SU-DHL-6 (cell line): Measurements from ENCODE around the gene NLRP8.
"Not testable (repeated sequence)": the region's sequence is repeated elsewhere in the genome, so short reads cannot be mapped to it uniquely, and the experiment has no call there.

ENCODE experiments used
- H2AFZ ChIP-seq: fragments of 200-600 bp; sonication (generic); 2 replicates; pipeline ENCODE4 v1.6.1; 2014; ENCODE audit warnings: low read depth, mild to moderate bottlenecking, moderate library complexity, mixed read lengths, antibody characterized with exemption, low read length; ENCODE audit not compliant: severe bottlenecking
- H3F3A ChIP-seq: fragments of 200-600 bp; shearing (Covaris generic); 2 replicates; pipeline ENCODE4 v1.6.0; 2016; ENCODE audit warnings: antibody characterized with exemption, mild to moderate bottlenecking; ENCODE audit not compliant: insufficient read depth
- H3K27ac ChIP-seq: fragments of 200-600 bp; sonication (generic); 2 replicates; pipeline ENCODE4 v1.5.1; 2016; ENCODE audit warnings: low read depth, mild to moderate bottlenecking, low read length, moderate library complexity, mixed read lengths
- H3K27me3 ChIP-seq: fragments of 200-600 bp; sonication (generic), shearing (Covaris generic); 2 replicates; pipeline ENCODE4 v1.6.0; 2014; ENCODE audit warnings: mild to moderate bottlenecking, low read length
- H3K36me3 ChIP-seq: fragments of 200-600 bp; sonication (generic); 2 replicates; pipeline ENCODE4 v1.6.1; 2014; ENCODE audit warnings: mild to moderate bottlenecking, low read length, mixed read lengths
- H3K4me2 ChIP-seq: fragments of 300-600, 200-600 bp; shearing (Covaris generic), sonication (generic); 2 replicates; pipeline ENCODE4 v1.6.0; 2014; ENCODE audit warnings: low read length, low read depth, mild to moderate bottlenecking; ENCODE audit not compliant: poor library complexity, severe bottlenecking
- H3K4me3 ChIP-seq: fragments of 200-600 bp; sonication (generic); 2 replicates; pipeline ENCODE4 v1.5.1; 2014; ENCODE audit warnings: antibody characterized with exemption, low read length, mild to moderate bottlenecking, mixed read lengths; ENCODE audit not compliant: insufficient read depth, poor library complexity, severe bottlenecking
- H3K79me2 ChIP-seq: fragments of 200-600 bp; sonication (generic); 2 replicates; pipeline ENCODE4 v1.6.1; 2014; ENCODE audit warnings: mild to moderate bottlenecking, low read length, moderate library complexity; ENCODE audit not compliant: insufficient read depth
- H3K9ac ChIP-seq: fragments of 200-600 bp; sonication (generic); 2 replicates; pipeline ENCODE4 v1.7.0; 2014; ENCODE audit warnings: mild to moderate bottlenecking, low read length
- H3K9me2 ChIP-seq: fragments of 200-600 bp; sonication (generic); replicated peaks from 2 replicates; pipeline ENCODE4 v1.6.1; 2014; ENCODE audit warnings: low read length; ENCODE audit not compliant: insufficient read depth
- H3K9me3 ChIP-seq: fragments of 200-600 bp; sonication (generic); 2 replicates; pipeline ENCODE4 v1.6.1; 2014; ENCODE audit warnings: low read length, mixed read lengths; ENCODE audit not compliant: insufficient read depth
- H4K20me1 ChIP-seq: fragments of 200-600 bp; sonication (generic); 2 replicates; pipeline ENCODE4 v1.6.1; 2014; ENCODE audit warnings: low read depth, mild to moderate bottlenecking, antibody characterized with exemption, low read length, moderate library complexity, mixed read lengths
- CTCF ChIP-seq: fragments of 200-600 bp; sonication (generic); IDR thresholded peaks from one replicate; pipeline ENCODE4 v1.5.1; 2017; ENCODE audit warnings: antibody characterized with exemption, mild to moderate bottlenecking, low read length, moderate library complexity; ENCODE audit not compliant: insufficient read depth, poor library complexity, severe bottlenecking
- EZH2phosphoT487 ChIP-seq: fragments of 200-600 bp; sonication (generic), shearing (Covaris generic); conservative IDR thresholded peaks from 2 replicates; pipeline ENCODE4 v1.6.1; 2018; ENCODE audit warnings: mild to moderate bottlenecking, antibody characterized with exemption, low read length, moderate library complexity, mixed read lengths

The NLRP8 gene

DNA sequence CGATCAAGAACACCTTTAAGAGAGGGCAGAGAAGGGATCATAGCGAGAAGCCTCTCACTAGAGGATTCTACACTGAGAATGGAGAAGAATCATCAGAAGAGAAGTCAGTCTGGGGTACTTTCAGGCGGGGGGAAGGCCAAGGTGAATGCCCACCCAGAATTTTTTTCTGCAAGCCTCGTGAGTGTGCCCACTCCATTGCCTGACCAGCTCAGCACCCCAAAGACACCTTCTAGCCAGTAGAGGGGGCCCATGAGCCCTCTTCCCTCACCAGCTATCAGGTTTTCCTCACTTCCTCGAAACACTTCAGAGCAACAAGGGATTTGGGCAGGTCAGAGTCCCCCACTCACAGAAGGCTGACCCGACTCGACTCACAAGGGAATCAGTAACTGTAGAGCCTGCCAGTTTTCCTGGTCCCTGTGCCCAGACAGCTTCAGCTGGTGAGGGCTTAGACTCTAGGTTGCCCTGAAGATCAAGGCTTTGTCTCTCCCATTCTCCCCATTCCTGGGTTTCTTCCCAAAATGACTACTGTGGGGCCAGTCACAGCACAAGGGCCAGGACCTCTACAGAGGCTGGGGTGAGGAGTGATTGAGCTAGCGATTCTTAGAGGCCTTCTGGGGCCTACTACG lies 33.9 kb upstream of the NLRP8 start:
- no peaks in the 10 kb centered on the region for H3K27me3 ChIP-seq
- no peaks in the 10 kb centered on the region for H3K79me2 ChIP-seq
- H3K36me3 ChIP-seq = no peaks in the 10 kb centered on the region
- H3K4me3 ChIP-seq = no peak overlapping the region
- no peaks in the 10 kb centered on the region for H3F3A ChIP-seq
- H3K4me2 ChIP-seq = no peak overlapping the region
- no peak overlapping the region for H3K9ac ChIP-seq
- H2AFZ ChIP-seq = no peak overlapping the region
- no peaks in the 10 kb centered on the region for H3K9me2 ChIP-seq
- H3K27ac ChIP-seq = no peak overlapping the region
- H3K9me3 ChIP-seq = no peaks in the 10 kb centered on the region; the same call in 1 of the 2 replicates
- H4K20me1 ChIP-seq = no peaks in the 10 kb centered on the region
- no peak for TF ChIP-seq EZH2phosphoT487
- TF ChIP-seq CTCF = peak; percentile 23

DNA sequence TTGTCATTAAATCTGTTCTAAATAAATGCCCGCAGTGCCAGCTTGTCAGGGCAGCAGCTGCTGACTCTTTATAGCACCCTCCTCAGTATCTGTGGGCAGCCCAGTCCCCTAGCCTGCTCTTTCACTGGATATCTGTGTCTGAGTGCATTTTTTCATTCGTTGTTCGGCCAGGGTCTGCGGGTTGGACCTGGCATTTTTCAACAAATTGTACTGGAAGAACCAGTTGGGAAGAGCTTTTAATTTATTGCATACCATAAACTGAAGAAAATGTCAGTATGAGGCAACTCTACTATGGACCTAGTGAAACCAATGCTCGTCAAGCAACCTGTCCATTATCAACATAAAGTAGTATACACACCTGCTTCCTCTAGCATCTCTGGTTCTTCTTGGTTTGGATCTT lies 24.1 kb upstream of the NLRP8 start:
- no peaks in the 10 kb centered on the region for H3F3A ChIP-seq
- H3K9ac ChIP-seq = no peak overlapping the region
- no peaks in the 10 kb centered on the region for H3K27me3 ChIP-seq
- H4K20me1 ChIP-seq = no peaks in the 10 kb centered on the region
- no peak overlapping the region for H3K27ac ChIP-seq
- H3K9me3 ChIP-seq = peaks cover 20% of the 10 kb centered on the region; the same call in 1 of the 2 replicates
- no peak overlapping the region for H3K4me3 ChIP-seq
- no peaks in the 10 kb centered on the region for H3K9me2 ChIP-seq
- no peaks in the 10 kb centered on the region for H3K79me2 ChIP-seq
- TF ChIP-seq CTCF = no peak
- no peak for TF ChIP-seq EZH2phosphoT487
- H3K36me3 ChIP-seq = no peaks in the 10 kb centered on the region
- no peak overlapping the region for H2AFZ ChIP-seq
- H3K4me2 ChIP-seq = no peak overlapping the region

DNA sequence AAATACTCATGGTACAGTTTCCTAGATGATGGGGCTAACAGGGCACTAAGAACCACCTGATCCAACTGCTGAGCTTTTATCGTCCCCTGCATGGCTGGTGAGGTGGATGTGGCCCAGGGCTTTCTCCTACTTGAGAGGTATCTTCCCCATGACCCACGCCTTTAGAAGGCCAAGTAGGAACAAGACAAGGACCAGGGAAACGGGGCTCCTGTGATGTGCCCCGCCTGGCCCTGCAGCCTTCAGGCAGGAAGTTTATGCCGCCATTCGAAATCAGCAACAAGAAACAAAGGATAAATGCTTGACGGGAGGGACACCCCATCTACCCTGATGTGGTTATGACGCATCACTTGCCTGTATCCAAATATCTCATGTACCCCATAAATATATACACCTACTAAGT lies 19.6 kb upstream of the NLRP8 start:
- H3K4me2 ChIP-seq = no peak overlapping the region
- H3K27me3 ChIP-seq = no peaks in the 10 kb centered on the region
- H2AFZ ChIP-seq = no peak overlapping the region
- no peak overlapping the region for H3K27ac ChIP-seq
- H3K36me3 ChIP-seq = no peaks in the 10 kb centered on the region
- H3K4me3 ChIP-seq = no peak overlapping the region
- H3K79me2 ChIP-seq = no peaks in the 10 kb centered on the region
- TF ChIP-seq EZH2phosphoT487 (no peak), CTCF (no peak)
- no peaks in the 10 kb centered on the region for H4K20me1 ChIP-seq
- H3K9me2 ChIP-seq = no peaks in the 10 kb centered on the region
- H3K9ac ChIP-seq = no peak overlapping the region
- peaks cover 15% of the 10 kb centered on the region; the same call in 1 of the 2 replicates for H3K9me3 ChIP-seq
- no peaks in the 10 kb centered on the region for H3F3A ChIP-seq

DNA sequence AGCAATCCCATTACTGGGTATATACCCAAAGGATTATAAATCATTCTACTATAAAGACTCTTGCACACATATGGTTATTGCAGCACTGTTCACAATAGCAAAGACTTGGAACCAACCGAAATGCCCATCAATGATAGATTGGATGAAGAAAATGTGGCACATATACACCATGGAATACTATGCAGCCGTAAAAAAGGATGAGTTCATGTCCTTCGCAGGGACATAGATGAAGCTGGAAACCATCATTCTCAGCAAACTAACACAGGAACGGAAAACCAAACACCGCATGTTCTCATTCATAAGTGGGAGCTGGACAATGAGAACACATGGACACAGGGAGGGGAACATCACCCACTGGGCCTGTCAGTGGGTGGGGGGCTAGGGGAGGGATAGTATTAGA lies 18.4 kb upstream of the NLRP8 start:
- H3K9me3 ChIP-seq, H3K79me2 ChIP-seq, H3K4me2 ChIP-seq, H3F3A ChIP-seq, H3K9me2 ChIP-seq, H4K20me1 ChIP-seq, H3K4me3 ChIP-seq, H3K27me3 ChIP-seq, H3K27ac ChIP-seq, H3K9ac ChIP-seq, H3K36me3 ChIP-seq, H2AFZ ChIP-seq: not testable (repeated sequence)
